Measurements from ENCODE around the gene RGS12. TPM values are rescaled to one million over a fixed set of nuclear protein-coding genes. Genes with fewer than 3 reads are reported as not detected.
"Not testable (repeated sequence)": the region's sequence is repeated elsewhere in the genome, so short reads cannot be mapped to it uniquely, and the experiment has no call there.

RGS12 gene
- total and polyA plus RNA-seq, 2 experiments from 2014 or later: 19.6 to 22.5 TPM

GRCh38 chr4:3299122-3299975, 6.5 kb downstream of the RGS12 start:
- Histone ChIP-seq H2AFZ (no peak overlapping the region), H3K4me1 (ENCODE audit: insufficient read depth) (peaks cover 6% of the 10 kb centered on the region), H3K27me3 (no peaks in the 10 kb centered on the region), H3K36me3 (replicated peaks; ENCODE audit: insufficient read depth, low read depth) (no peaks in the 10 kb centered on the region), H3K27ac (no peak overlapping the region), H4K20me1 (ENCODE audit: insufficient read depth, poor library complexity, severe bottlenecking) (peaks cover 50% of the 10 kb centered on the region), H3K9me2 (replicated peaks; ENCODE audit: insufficient read depth) (no peaks in the 10 kb centered on the region), H3K79me2 (peaks cover 98% of the 10 kb centered on the region), H3K9me3 (ENCODE audit: low read depth) (no peaks in the 10 kb centered on the region), H3K4me2 (no peak overlapping the region), H3K4me3 (no peak overlapping the region)
- DNase-seq (ENCODE audit: low spot score): no peak
- 85% methylated on average over 9 of the region's 9 CpGs for WGBS (ENCODE audit: low lambda C conversion rate, missing lambda C conversion rate)
- TF ChIP-seq EZH2phosphoT487 (IDR thresholded peaks at IDR 0.05; ENCODE audit: low read depth, severe bottlenecking, unreplicated experiment) (no peak), CTCF (IDR thresholded peaks at IDR 0.05; ENCODE audit: poor library complexity) (no peak), EZH2 (IDR thresholded peaks at IDR 0.05; ENCODE audit: borderline replicate concordance) (no peak)

DNA sequence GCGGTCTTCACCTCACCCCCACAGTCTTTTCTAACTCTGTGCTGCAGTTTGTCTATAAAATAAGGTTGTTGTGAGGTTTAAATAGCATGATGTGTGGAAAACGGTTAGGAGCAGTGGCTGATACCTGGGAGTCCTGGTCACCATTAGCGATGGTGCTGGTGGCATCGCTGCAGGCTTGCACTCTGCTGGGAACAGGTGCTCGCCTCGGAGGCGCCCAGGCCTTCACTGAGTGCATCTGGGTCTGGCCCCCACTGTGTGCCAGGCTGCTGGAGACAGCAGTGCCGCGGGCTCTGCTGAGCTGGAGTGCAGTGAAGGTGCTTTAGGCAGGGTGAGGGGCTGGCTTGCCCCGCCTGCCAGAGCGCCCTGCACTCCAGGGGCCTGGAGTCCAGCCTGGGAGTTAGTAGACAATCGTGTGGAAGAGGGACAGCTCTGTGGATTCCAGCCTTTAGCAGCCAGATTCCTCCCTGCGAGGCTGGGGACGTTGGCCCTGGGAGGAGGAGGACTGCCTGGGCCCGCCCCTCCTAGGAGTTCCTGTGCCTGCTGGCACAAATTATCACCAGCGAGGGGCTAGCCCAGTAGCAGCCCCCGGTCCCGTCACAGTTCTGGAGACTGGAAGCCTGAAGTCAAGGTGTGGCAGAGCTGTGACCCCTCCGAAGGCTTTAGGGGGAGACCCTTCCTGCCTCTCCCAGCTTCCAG, 7.3 kb downstream of the RGS12 start:
- TF ChIP-seq EZH2phosphoT487 (IDR thresholded peaks at IDR 0.05; ENCODE audit: low read depth, severe bottlenecking, unreplicated experiment) (no peak), EZH2 (IDR thresholded peaks at IDR 0.05; ENCODE audit: borderline replicate concordance) (no peak), CTCF (IDR thresholded peaks at IDR 0.05; ENCODE audit: poor library complexity) (no peak)
- Histone ChIP-seq H3K4me2 (no peak overlapping the region), H3K9me3 (ENCODE audit: low read depth) (no peaks in the 10 kb centered on the region), H2AFZ (no peak overlapping the region), H4K20me1 (ENCODE audit: insufficient read depth, poor library complexity, severe bottlenecking) (peaks cover 56% of the 10 kb centered on the region), H3K36me3 (replicated peaks; ENCODE audit: insufficient read depth, low read depth) (no peaks in the 10 kb centered on the region), H3K4me1 (ENCODE audit: insufficient read depth) (peaks cover 8% of the 10 kb centered on the region), H3K9me2 (replicated peaks; ENCODE audit: insufficient read depth) (no peaks in the 10 kb centered on the region), H3K27me3 (no peaks in the 10 kb centered on the region), H3K27ac (no peak overlapping the region), H3K79me2 (peaks cover 98% of the 10 kb centered on the region), H3K4me3 (no peak overlapping the region)
- WGBS (ENCODE audit: low lambda C conversion rate, missing lambda C conversion rate): 87% methylated on average over 19 of the region's 19 CpGs
- DNase-seq (ENCODE audit: low spot score): no peak

- H3K27ac ChIP-seq; H3K9me3 ChIP-seq (ENCODE audit: low read depth); H2AFZ ChIP-seq; H3K4me3 ChIP-seq; DNase-seq (ENCODE audit: low spot score); H3K4me1 ChIP-seq (ENCODE audit: insufficient read depth); H3K4me2 ChIP-seq; H3K27me3 ChIP-seq; H3K36me3 ChIP-seq (replicated peaks; ENCODE audit: insufficient read depth, low read depth); H3K9me2 ChIP-seq (replicated peaks; ENCODE audit: insufficient read depth): not testable (repeated sequence)
- Histone ChIP-seq H3K79me2 (peaks cover 99% of the 10 kb centered on the region), H4K20me1 (ENCODE audit: insufficient read depth, poor library complexity, severe bottlenecking) (peaks cover 61% of the 10 kb centered on the region)
- WGBS (ENCODE audit: low lambda C conversion rate, missing lambda C conversion rate): 94% methylated on average over 14 of the region's 15 CpGs
Observed at GRCh38 chr4:3300882-3301281, 8.1 kb downstream of the RGS12 start.

Data from hepatocyte (in vitro differentiated cells).